H1 (cell line): ENCODE data around the gene TNFRSF14. TPM values are rescaled to one million over a fixed set of nuclear protein-coding genes. Genes with fewer than 3 reads are reported as not detected.

Experiments used
- CTCF ChIA-PET: fragments of 300-600 bp; sonication (Branson Sonifier 250); formaldehyde crosslinking; loops from one replicate; lab custom pipeline; 2021; ENCODE audit not compliant: partially characterized antibody; lab: Charles Lee
- POLR2A ChIA-PET: fragments of 300-600 bp; sonication (Branson Sonifier 250); formaldehyde crosslinking; loops from one replicate; lab custom pipeline; 2021; ENCODE audit warnings: inconsistent platforms; ENCODE audit not compliant: partially characterized antibody; lab: Charles Lee
- DNase-seq, 2 experiments: peaks; one replicate each; pipeline versions ENCODE4 v3.0.0 to v3.0.0-alpha.2; 2010 to 2022; ENCODE audit warnings: low spot score in 2 of 2, low read depth in 1 of 2, mixed read lengths in 1 of 2
- FAIRE-seq: peaks from 2 replicates; lab custom pipeline; 2011; peaks lifted over from hg19 to GRCh38; lab: Jason Lieb, UNC
- H2AFZ ChIP-seq: 2 replicates; pipeline ENCODE4 v1.8.1; 2012; ENCODE audit warnings: low read length, inconsistent platforms
- H2AK5ac ChIP-seq: 2 replicates; pipeline ENCODE4 v1.6.1; 2013; ENCODE audit warnings: low read depth, low read length
- H2BK120ac ChIP-seq: replicated peaks from 2 replicates; pipeline ENCODE3; 2013; ENCODE audit warnings: low read depth, low read length, inconsistent platforms
- H2BK12ac ChIP-seq: 2 replicates; pipeline ENCODE4 v1.6.1; 2013; ENCODE audit warnings: low read depth, low read length
- H2BK15ac ChIP-seq: 2 replicates; pipeline ENCODE4 v1.6.1; 2013; ENCODE audit warnings: low read length
- H2BK20ac ChIP-seq: 2 replicates; pipeline ENCODE4 v1.6.1; 2013; ENCODE audit warnings: low read length
- H2BK5ac ChIP-seq: 2 replicates; pipeline ENCODE4 v1.6.1; 2013; ENCODE audit warnings: low read depth, low read length
- H3K14ac ChIP-seq: 2 replicates; pipeline ENCODE4 v1.6.1; 2013; ENCODE audit warnings: inconsistent platforms; ENCODE audit not compliant: insufficient read length
- H3K18ac ChIP-seq: 2 replicates; pipeline ENCODE4 v1.6.1; 2013; ENCODE audit warnings: low read length; ENCODE audit errors: extremely low read depth
- H3K23ac ChIP-seq: 2 replicates; pipeline ENCODE4 v1.6.1; 2013; ENCODE audit warnings: inconsistent platforms; ENCODE audit not compliant: insufficient read length
- H3K23me2 ChIP-seq: 2 replicates; pipeline ENCODE4 v1.6.1; 2013; ENCODE audit warnings: low read depth, low read length
- H3K27ac ChIP-seq: 2 replicates; pipeline ENCODE4 v1.6.1; 2011; ENCODE audit warnings: low read depth, low read length, inconsistent platforms
- H3K27me3 ChIP-seq, 4 experiments: replicated peaks in 1 of 4; 1 replicate in 1 of 4; 2 replicates in 3 of 4; pipeline versions ENCODE4 v1.6.1 to v1.8.1; 2011 to 2013; ENCODE audit warnings: low read length in 3 of 4, mild to moderate bottlenecking in 3 of 4, inconsistent platforms in 2 of 4, mixed read lengths in 2 of 4, moderate library complexity in 1 of 4; ENCODE audit not compliant: control insufficient read depth in 3 of 4, insufficient read depth in 3 of 4; ENCODE audit errors: extremely low read depth in 1 of 4
- H3K36me3 ChIP-seq, 4 experiments: 2 replicates each; pipeline versions ENCODE4 v1.6.1 to v1.8.1; 2011 to 2013; ENCODE audit warnings: mild to moderate bottlenecking in 4 of 4, low read length in 3 of 4, moderate library complexity in 2 of 4, control low read depth in 1 of 4, inconsistent platforms in 1 of 4; ENCODE audit not compliant: insufficient read depth in 4 of 4, control insufficient read depth in 2 of 4
- H3K4ac ChIP-seq: replicated peaks from 2 replicates; pipeline ENCODE3; 2013; ENCODE audit warnings: low read length, low read depth, mixed read lengths, inconsistent platforms; ENCODE audit not compliant: insufficient read length
- H3K4me1 ChIP-seq, 4 experiments: replicated peaks in 1 of 4; 1 replicate in 1 of 4; 2 replicates in 3 of 4; pipeline versions ENCODE4 v1.6.1 to v1.8.1; 2011 to 2013; ENCODE audit warnings: low read length in 3 of 4, inconsistent platforms in 2 of 4, mixed read lengths in 1 of 4; ENCODE audit not compliant: insufficient read depth in 4 of 4, control insufficient read depth in 3 of 4
- H3K4me2 ChIP-seq, 2 experiments: 2 replicates each; pipeline versions ENCODE4 v1.6.1 to v1.8.1; 2011 to 2013; ENCODE audit warnings: low read depth in 2 of 2, low read length in 2 of 2, control low read depth in 1 of 2, inconsistent platforms in 1 of 2, mild to moderate bottlenecking in 1 of 2; ENCODE audit not compliant: insufficient read depth in 1 of 2
- H3K4me3 ChIP-seq, 4 experiments: fragments of 200-600, 300-600 bp in 1 of 4; sonication (generic), shearing (Covaris generic), sonication (Bioruptor Twin) in 1 of 4; 2 replicates each; pipeline versions ENCODE4 v1.5.1 to v1.8.1; 2011 to 2016; ENCODE audit warnings: low read length in 4 of 4, low read depth in 3 of 4, control low read depth in 2 of 4, inconsistent platforms in 2 of 4, mild to moderate bottlenecking in 2 of 4, mixed read lengths in 1 of 4, moderate library complexity in 1 of 4; ENCODE audit not compliant: insufficient read depth in 2 of 4; ENCODE audit errors: extremely low read depth in 1 of 4
- H3K56ac ChIP-seq: replicated peaks from 2 replicates; pipeline ENCODE3; 2013; ENCODE audit warnings: low read depth, mild to moderate bottlenecking, mixed read lengths, low read length, inconsistent platforms; ENCODE audit not compliant: insufficient read length
- H3K79me1 ChIP-seq: 2 replicates; pipeline ENCODE4 v1.6.1; 2013; ENCODE audit warnings: low read depth, low read length, control low read depth
- H3K79me2 ChIP-seq, 2 experiments: 2 replicates each; pipeline versions ENCODE4 v1.6.1 to v1.8.1; 2012 to 2013; ENCODE audit warnings: low read length in 2 of 2, mild to moderate bottlenecking in 2 of 2, inconsistent platforms in 1 of 2; ENCODE audit not compliant: insufficient read depth in 2 of 2, control insufficient read depth in 1 of 2
- H3K9ac ChIP-seq, 4 experiments: replicated peaks in 1 of 4; 1 replicate in 1 of 4; 2 replicates in 3 of 4; pipeline versions ENCODE4 v1.6.1 to v1.8.1; 2011 to 2013; ENCODE audit warnings: low read depth in 3 of 4, low read length in 3 of 4, control low read depth in 2 of 4, mild to moderate bottlenecking in 2 of 4, moderate library complexity in 2 of 4, inconsistent platforms in 1 of 4; ENCODE audit errors: extremely low read depth in 1 of 4
- H3K9me3 ChIP-seq, 2 experiments: 2 replicates each; pipeline versions ENCODE4 v1.6.1 to v1.8.1; 2012 to 2013; ENCODE audit warnings: mild to moderate bottlenecking in 2 of 2, moderate library complexity in 2 of 2, control low read depth in 1 of 2, inconsistent platforms in 1 of 2, low read depth in 1 of 2, low read length in 1 of 2, mixed read lengths in 1 of 2; ENCODE audit not compliant: insufficient read depth in 2 of 2
- H4K20me1 ChIP-seq, 2 experiments: replicated peaks in 1 of 2; 2 replicates each; pipeline versions ENCODE3 to v1.8.1; 2011 to 2013; ENCODE audit warnings: inconsistent platforms in 2 of 2, low read length in 2 of 2, mild to moderate bottlenecking in 1 of 2; ENCODE audit not compliant: insufficient read depth in 2 of 2, control insufficient read depth in 1 of 2
- H4K5ac ChIP-seq: 2 replicates; pipeline ENCODE4 v1.6.1; 2013; ENCODE audit warnings: low read length, low read depth, mixed read lengths, inconsistent platforms; ENCODE audit not compliant: insufficient read length
- H4K8ac ChIP-seq: 2 replicates; pipeline ENCODE4 v1.8.0; 2013; ENCODE audit warnings: mild to moderate bottlenecking, moderate library complexity, low read length, inconsistent platforms; ENCODE audit not compliant: insufficient read depth; ENCODE audit errors: extremely low read depth
- H4K91ac ChIP-seq: replicated peaks from 2 replicates; pipeline ENCODE3; 2013; ENCODE audit warnings: low read length, mixed read lengths, inconsistent platforms; ENCODE audit not compliant: insufficient read length
- ASH2L ChIP-seq: fragments of 200-600, 300-600 bp; sonication (generic); IDR thresholded peaks from one replicate; pipeline ENCODE4 v1.7.1; 2017; ENCODE audit warnings: low read length
- PHF8 ChIP-seq: fragments of 200-600 bp; sonication (generic); conservative IDR thresholded peaks from 2 replicates; pipeline ENCODE4 v1.7.1; 2012; ENCODE audit warnings: low read depth, mild to moderate bottlenecking, inconsistent platforms, low read length, moderate library complexity
- TAF1 ChIP-seq: IDR thresholded peaks from 2 replicates; pipeline ENCODE4 v1.6.1; 2011; ENCODE audit warnings: mild to moderate bottlenecking, low read depth, low read length
- ZNF274 ChIP-seq: IDR thresholded peaks from 2 replicates; pipeline ENCODE4 v1.7.0; 2012; ENCODE audit warnings: low read length, borderline replicate concordance; ENCODE audit errors: extremely low read depth
- WGBS, 2 experiments: shearing (Covaris generic) in 1 of 2; methylation state at CpG; one replicate each; pipeline versions ENCODE4 v1.1.6 to v1.1.7; 2013 to 2015; ENCODE audit warnings: low lambda C conversion rate in 2 of 2, mixed read lengths in 2 of 2, inconsistent platforms in 1 of 2, low coverage in 1 of 2, missing lambda C conversion rate in 1 of 2; ENCODE audit not compliant: insufficient replicate concordance in 2 of 2, insufficient coverage in 1 of 2, insufficient read length in 1 of 2; ENCODE audit errors: extremely low coverage in 1 of 2, missing lambda C conversion rate in 1 of 2; 5-methylcytosine and 5-hydroxymethylcytosine counted together
- polyA plus RNA-seq, 7 experiments: library from polyadenylated mRNA; depleted of rRNA in 3 of 7; stranded (reverse) in 5 of 7; unstranded in 2 of 7; fragments of >200 nt in 5 of 7; fragments of 200-250 nt in 2 of 7; gene quantifications; 1 replicate in 5 of 7; 2 replicates in 1 of 7; 4 replicates in 1 of 7; pipeline versions ENCODE4 v1.2.1 to v1.2.3, GENCODE V29; 2011 to 2013; ENCODE audit warnings: missing spikeins in 2 of 7, mixed read lengths in 2 of 7
- total RNA-seq: library from RNA; stranded (reverse); fragmentation: NEBNext Ultra II Directional; extraction: Animal tissue kit (Norgen Biotek cat#: 25700); gene quantifications from 2 replicates; pipeline ENCODE4 v1.2.1, GENCODE V29; 2021

The TNFRSF14 gene
- total and polyA plus RNA-seq, 2 of the 8 experiments (the other 6 are each of a cell fraction or from before 2014, with no cell fraction given) = 0.36 to 0.50 TPM

DNA sequence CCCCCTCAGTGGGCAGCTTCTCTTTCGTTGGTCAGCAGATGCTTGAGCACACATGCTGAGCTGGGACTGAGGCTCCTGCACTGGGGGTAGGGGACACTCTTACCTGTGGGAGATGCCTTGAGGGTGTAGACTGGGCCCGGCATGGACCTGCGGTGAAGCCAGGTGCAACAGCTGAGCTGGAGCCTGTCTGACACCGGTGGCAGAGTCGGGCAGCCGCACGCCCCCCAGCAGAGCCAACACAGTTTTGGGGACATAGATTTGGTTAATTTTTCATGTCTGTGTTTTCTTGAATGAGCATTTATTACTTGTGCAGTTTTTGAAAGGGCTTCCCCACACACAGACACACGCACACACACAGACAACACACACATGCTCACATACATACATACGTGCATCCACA lies 20.2 kb upstream of the TNFRSF14 start:
- Histone ChIP-seq H3K4ac (no peak overlapping the region), H3K56ac (no peak overlapping the region), H4K20me1 (peaks cover 0 to 6% of the 10 kb centered on the region in 2 experiments), H2BK120ac (no peak overlapping the region), H2AFZ (no peak overlapping the region), H3K9me3 (no peaks in the 10 kb centered on the region), H3K18ac (0 out of 2 replicates have a peak overlapping the region, but pooled peaks have one; percentile 9), H3K79me1 (no peaks in the 10 kb centered on the region), H3K9ac (no peak overlapping the region), H3K4me1 (peaks cover 0 to 23% (median 9%) of the 10 kb centered on the region in 4 experiments; a peak in 6 of 7 replicates), H3K14ac (no peak overlapping the region), H4K91ac (no peak overlapping the region), H3K4me2 (peak overlapping the region; percentile 3 to 29; a peak in 1 of 4 replicates), H3K23ac (no peak overlapping the region), H2BK20ac (no peak overlapping the region), H4K5ac (no peak overlapping the region), H3K79me2 (no peaks in the 10 kb centered on the region), H2AK5ac (peak overlapping the region; percentile 78), H3K36me3 (no peaks in the 10 kb centered on the region), H4K8ac (peak overlapping the region; percentile 71; the same call in 1 of the 2 replicates), H3K23me2 (no peaks in the 10 kb centered on the region), H3K27me3 (peaks cover 10 to 73% (median 49%) of the 10 kb centered on the region in 4 experiments), H3K27ac (no peak overlapping the region), H3K4me3 (no peak overlapping the region), H2BK5ac (no peak overlapping the region), H2BK12ac (0 out of 2 replicates have a peak overlapping the region, but pooled peaks have one; percentile 55), H2BK15ac (0 out of 2 replicates have a peak overlapping the region, but pooled peaks have one; percentile 4)
- CTCF ChIA-PET = interaction anchor here (0.7 to 3.7 kb wide), 9 partner anchors 9 to 80 kb away, joined by 3 to 16 read pairs (median 7); partner anchors contain the start of gene PANK4
- WGBS, 2 experiments = 88% methylated on average over 9 of the region's 9 CpGs; no CpG with 5 or more reads in 1 of the 2 experiments
- no peak for TF ChIP-seq TAF1
- TF ChIP-seq ZNF274 = no peak
- TF ChIP-seq ASH2L = no peak
- TF ChIP-seq PHF8 = no peak
- FAIRE-seq (no peak), DNase-seq (no peak)
- POLR2A ChIA-PET = interaction anchor here (0.6 to 2.9 kb wide), 4 partner anchors 10 to 1198 kb away, joined by 3 to 13 read pairs (median 3); partner anchors contain the start of gene PANK4
